ENCODE measurements around the gene SREBF2.
"Not testable (repeated sequence)": the region's sequence is repeated elsewhere in the genome, so short reads cannot be mapped to it uniquely, and the experiment has no call there.

The SREBF2 gene

GRCh38 chr22:41946629-41947423, 113.9 kb downstream of the SREBF2 start, which contains the start of gene CENPM:
TSS of gene CENPM (minus strand) at chr22:41947152. CDS start at chr22:41947076, 76 bp downstream.
- DNase-seq (ENCODE audit: low read depth in 2 of 2): peak; percentile 82 to 96

GRCh38 chr22:41947424-41948080, 114.6 kb downstream of the SREBF2 start:
- no peak for DNase-seq (ENCODE audit: low read depth in 2 of 2)

GRCh38 chr22:41948142-41948541, 115.2 kb downstream of the SREBF2 start:
- DNase-seq (ENCODE audit: low read depth in 2 of 2): no peak

DNA sequence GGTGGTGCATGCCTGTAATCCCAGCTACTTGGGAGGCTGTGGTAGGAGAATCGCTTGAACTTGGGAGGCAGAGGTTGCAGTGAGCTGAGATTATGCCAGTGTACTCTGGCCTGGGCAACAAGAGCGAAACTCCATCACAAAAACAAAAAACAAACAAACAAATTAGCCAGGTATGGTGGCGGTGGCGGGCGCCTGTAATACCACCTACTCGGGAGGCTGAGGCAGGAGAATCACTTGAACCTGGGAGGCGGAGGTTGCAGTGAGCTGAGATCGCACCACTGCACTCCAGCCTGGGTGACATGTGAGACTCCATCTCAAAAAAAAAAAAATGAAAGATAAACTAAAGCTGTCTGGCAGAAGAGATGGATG, 116.0 kb downstream of the SREBF2 start:
- DNase-seq (ENCODE audit: low read depth in 2 of 2): not testable (repeated sequence)

- DNase-seq (ENCODE audit: low read depth in 2 of 2): no peak
Observed at GRCh38 chr22:41949297-41949965, 116.5 kb downstream of the SREBF2 start.

- no peak for DNase-seq (ENCODE audit: low read depth in 2 of 2)
Observed at GRCh38 chr22:41951898-41952474, 119.1 kb downstream of the SREBF2 start, which contains the start of gene SMIM45. TSS of gene SMIM45 (plus strand) at chr22:41952150.

DNA sequence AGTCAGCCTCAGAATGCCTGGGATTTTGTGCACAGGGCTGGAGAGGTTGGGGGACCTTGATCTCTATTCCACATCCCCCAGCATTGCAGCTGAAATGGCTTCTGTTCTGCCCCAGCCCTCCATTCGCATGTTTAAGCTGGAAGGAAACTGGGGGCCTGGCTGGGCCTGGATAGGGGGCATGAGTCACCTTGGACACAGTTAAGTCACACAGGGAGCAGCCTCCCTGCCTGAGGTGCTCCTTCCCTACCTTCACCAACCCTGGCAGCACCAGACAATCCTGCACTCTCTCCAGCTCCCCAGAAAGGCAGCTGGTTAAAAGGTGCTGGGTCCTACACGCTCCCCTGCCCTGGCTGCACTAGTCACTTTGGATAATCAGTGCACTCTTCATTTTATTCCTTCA, 119.8 kb downstream of the SREBF2 start:
- no peak for DNase-seq (ENCODE audit: low read depth in 2 of 2)
